Measurements from ENCODE around the gene DCBLD1.
"Not testable (repeated sequence)": the region's sequence is repeated elsewhere in the genome, so short reads cannot be mapped to it uniquely, and the experiment has no call there.

Gene DCBLD1

DNA sequence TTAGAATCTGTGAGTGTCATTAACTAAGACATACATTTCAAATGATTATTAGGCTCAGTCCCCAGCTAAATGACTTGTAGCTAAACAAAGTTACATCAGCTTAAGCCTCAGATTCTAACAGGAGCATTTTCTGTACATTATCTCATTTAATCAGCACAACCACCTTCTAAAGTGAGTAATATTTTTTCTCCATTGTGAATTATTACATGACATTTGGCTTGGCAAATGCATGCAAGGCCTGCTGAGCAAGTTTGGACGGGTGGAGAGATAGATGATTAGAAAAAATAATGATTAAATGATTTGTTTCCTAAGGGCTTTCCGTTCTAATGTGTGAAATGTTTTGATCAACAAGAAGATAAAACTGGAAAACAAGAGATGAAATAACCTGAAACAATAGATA, 20.7 kb downstream of the DCBLD1 start:
- no peak for ATAC-seq

DNA sequence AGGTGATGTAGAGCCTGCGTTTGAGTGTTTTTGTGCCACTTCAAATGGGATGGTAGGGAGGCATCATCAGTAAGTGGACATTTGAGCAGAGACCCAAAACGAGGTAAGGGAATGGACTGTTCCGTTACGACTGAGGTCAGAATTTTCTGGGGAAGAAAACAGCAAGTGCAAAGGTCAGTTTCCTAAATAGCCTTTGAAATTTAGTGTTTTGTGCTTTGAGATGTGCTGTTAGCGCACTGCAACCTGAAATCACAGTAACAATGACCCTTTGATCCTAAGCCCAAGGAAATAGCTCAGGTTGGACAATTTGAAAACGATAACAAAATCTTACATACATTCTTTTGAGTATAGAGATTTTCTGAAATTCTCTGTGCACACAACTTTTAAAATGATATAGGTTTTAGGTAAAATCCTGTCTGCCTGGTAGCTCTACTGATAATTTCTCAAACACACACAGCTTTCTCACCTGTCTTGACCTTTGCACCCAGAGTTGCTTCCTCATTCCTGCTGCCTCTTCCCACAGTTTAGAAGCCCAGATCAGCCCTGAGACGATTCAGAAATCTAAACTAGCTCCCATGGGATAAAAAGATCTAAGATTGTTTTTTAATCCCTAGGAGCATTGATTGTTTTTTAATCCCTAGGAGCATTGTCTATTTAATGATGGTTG, 22.1 kb downstream of the DCBLD1 start:
- ATAC-seq, result no peak

DNA sequence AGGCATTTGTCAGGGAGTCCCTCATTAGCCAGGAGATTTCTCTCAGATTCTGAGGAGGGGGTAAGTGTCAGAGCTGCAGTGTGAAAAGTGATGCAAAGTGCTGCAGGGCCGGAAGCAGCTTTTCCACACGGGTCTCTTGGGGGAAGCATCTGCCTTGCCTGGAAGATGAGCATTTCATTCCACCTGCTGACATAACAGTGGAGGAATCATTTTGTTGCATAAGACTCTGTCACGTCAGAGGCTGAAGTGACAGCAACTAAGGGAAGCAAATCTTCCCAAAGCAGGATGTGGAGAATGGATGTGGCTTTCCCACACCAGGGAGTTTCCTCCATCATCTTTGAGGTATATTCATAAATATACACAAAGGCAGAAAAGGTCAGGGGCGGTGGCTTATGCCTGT, 22.8 kb downstream of the DCBLD1 start:
- ATAC-seq, result no peak

DNA sequence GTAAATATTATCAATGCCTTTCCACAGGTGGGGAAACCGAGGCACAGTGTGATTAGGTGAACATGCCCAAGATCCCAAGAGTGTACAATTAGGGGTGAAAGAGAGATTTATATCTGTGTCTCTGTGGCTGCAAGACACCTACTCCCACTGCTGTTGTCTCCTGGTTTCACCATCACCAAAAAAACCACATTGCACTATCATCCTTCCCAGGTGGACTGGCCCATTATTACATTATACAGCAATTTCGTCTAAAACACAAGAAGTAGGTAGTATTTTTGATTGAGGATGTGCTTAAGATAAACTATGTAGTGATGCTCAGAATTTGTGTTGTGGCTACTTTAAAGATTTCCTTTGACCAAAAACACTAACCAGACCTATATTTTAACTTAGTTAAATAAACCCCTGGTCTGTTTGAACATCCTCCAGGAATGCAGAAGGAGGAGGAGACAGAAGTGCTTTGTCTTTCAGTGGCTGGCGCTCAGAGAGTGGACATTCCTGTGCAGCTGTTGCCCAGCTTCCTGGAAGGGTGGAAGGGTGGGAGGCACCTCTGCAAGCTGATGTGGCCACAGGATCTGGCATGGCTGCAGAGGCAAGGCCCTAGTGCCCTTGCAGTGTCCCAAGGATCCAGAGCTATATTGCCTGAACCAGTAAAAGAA, 23.8 kb downstream of the DCBLD1 start:
- ATAC-seq, result no peak

DNA sequence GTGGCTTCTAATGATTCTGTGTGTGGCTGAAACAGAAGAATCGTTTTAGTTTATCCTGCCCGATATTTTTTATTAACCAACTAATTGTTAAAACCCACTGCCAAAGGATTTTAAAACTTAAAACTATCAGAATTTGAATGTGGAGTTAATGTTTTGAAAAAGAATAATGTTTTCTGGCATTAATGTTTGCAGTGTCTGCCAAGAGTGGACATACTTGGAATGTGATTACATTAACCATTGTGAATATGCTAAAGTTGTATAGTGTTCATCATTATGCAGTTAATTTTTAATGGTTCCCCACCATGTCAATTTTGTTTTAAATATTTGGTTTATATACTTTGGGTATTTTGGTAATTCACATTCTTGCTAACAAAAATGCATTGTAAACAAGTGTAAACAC, 24.4 kb downstream of the DCBLD1 start:
- no peak for ATAC-seq

DNA sequence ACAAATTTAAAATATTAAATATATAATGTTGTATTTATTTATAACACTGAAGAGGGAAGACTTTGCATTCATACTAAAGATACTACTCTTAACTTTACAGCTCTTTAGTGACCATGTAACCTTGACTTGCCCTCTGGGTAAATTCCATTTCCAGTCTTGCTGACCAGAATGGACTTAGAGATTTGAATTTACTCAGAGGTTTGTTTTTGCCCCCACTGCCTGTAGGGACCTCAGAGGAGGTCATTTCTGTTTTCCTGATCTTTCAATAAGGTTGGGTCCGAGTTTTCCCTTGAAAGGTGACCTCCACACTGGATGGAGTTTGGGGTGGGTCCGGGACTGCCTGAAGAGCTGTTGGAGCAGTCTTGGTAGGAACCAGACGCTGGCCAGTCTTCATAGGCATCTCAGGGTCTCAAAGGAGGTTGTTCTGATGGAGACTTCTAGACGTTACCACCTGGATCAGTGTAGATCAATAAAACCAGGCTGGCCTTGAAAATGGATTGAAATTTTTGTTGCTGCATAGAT, 26.0 kb downstream of the DCBLD1 start:
- no peak for ATAC-seq

DNA sequence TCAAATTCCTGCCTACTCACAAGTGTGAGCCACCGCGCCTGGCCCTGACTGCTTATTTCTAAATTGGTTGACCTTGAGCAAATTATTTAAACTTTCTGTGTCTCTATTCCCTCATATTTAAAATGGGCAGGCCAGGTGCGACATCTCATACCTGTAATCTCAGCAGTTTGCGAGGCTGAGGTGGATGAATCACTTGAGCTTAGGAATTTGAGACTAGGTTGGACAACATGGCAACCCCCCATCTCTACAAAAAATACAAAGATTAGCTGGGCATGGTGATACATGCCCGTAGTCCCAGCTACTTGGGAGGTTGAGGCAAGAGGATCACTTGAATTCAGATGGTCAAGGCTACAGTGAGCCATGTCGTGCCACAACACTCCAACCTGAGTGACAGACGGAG, 26.5 kb downstream of the DCBLD1 start:
- no peak for ATAC-seq

DNA sequence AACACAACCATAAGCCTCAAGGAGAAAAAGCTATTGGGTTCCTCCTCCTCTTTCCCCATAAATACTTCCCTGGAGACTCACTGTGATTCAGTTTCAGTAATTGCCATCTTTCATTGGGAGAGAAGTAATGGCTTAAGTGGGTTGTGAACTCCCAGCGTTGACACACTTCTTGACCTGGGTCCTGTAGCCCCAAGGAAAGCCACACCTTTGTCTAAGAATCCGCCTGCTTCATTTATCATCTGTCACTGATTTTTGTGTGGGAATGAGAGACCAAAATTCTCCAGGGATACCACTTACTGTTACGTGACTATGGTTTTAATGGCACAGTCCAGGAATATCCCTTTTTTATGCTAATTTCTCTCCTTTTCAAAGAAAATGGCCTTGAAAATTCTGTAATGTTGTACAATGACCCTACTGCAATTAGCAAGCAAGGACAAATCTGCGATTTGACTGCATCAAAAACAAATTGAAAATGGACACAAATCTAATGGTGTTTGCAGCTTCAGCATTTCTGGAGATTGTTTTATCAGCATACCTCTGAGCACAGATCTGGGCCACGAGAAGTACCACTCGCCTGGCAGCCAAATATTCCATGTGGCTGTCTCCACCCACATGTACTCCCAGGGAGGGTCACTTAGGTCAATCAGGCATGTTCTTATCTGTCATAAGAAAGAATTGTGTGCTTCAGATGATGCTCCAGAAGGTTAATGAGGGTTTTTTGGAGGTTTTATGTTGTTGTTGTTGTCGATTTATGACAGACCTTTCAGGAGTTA, 29.8 kb downstream of the DCBLD1 start:
- ATAC-seq, result no peak

DNA sequence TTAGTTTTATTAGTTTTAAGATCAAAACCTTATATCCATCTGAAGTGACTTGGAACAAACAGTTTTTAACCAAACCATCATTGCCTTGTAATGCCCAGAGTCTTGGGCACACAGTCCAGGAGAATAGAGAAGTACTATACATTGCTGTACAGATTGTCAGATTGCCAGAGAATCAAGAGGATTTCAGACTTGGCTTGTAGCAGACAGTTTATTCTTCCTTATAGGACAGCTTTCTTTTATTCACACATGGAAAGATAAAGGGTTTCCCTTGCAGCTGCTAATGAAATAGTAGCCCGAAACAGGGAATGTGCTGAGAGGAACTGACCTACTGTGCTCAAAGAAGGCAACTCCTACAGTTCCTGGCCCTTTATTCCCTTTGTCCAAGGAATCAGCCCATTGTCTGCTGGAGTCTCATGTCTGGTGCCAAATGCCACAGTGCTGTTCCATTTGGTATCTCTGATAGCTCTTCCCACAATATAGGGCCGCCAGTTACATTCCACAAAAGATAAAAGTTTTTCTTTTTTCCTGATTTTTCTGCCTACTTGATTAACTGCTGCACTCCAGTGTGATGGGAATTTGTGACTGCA, 30.6 kb downstream of the DCBLD1 start:
- no peak for ATAC-seq

DNA sequence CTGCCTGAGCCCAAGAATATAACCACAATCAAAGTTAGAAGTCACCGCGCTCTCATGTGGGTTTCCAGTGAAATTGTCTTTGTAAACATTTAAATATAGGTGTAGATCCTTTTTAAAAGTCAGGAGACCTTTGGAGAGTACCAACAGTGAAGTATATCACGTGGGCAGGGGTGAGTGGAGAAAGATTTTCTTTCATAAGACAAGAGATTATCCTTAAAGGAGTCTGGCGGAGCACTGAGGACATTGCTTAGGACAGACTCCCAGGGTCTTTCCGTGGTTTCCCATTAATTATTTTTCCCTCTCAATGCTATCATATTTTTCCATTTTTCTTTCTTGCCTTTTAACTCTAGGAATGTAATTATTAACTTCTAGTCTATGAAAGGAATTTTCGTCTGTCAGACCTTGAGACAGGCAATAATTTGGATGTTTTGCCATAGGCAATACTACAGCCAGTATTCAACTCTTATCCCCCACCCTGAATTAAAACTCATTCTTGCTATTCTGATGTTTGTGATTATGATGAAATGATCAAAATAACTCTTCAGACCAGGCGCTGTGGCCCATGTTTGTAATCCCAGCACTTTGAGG, 31.4 kb downstream of the DCBLD1 start:
- no peak for ATAC-seq

DNA sequence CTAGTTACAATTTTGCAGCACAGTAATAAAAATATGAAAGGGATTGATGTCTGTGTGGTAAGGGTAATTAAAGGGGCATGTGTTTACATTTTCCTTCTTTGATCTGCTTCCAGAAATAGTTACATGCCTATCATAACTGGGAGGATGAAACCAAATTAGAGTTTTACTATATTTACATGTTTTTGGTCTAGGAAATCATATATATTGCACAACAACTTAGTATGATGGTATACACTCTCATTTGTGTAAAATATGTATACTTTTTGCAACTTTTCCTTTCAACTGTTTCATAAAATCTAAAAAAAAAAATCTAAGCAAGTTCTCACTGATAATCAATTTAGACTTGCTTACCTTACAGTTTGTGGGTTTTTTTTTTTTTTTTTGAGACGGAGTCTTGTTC, 32.2 kb downstream of the DCBLD1 start:
- ATAC-seq, result no peak

DNA sequence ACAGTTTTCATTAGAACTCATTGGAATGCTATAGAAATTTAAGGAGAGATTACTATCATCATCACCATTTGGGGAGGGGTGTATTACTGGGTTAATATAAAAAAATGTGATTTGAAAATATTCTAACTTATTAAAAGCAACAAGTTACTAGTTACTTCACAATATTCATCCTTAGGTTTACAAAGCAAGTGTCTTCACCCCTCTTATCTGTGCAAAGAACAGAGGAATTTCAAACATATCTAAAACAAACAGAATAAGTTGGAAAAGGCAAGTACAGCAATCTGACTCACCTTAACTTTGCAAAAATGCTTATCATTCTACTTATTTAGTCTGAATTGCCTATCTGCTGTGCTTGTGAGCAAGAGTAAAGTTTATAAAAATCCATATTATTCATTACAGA, 32.9 kb downstream of the DCBLD1 start:
- ATAC-seq, result no peak

DNA sequence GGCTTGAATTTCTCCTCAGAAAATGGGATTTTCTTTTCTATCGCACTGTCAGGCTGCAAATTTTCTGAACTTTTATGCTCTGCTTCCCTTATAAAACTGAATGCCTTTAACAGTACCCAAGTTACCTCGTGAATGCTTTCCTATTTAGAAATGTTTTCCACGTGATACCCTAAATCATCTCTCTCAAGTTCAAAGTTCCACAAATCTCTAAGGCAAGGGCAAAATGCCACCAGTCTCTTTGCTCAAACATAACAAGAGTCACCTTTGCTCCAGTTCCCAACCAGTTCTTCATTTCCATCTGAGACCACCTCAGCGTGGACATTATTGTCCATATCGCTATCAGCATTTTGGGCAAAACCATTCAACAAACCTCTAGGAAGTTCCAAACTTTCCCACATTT, 35.5 kb downstream of the DCBLD1 start:
- not testable (repeated sequence) for ATAC-seq

DNA sequence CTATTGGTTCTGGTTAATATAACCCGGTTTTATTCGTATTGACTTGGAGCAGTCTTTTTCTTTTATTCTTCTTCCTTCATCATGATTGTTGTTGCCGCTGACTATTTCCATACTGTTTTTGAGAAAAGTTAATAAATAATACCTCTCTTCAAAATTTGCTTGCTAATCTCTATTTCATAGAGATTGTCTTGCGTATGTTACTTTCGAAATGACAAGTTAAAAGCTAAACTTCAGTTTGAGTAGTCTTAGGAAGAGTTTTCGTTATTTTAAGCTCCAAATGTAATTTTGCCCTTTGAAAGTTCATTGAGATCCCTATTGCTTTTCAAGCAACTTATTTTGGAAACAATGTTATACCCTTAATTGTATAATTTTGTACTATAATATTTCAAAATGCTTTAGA, 36.4 kb downstream of the DCBLD1 start:
- ATAC-seq, result no peak

DNA sequence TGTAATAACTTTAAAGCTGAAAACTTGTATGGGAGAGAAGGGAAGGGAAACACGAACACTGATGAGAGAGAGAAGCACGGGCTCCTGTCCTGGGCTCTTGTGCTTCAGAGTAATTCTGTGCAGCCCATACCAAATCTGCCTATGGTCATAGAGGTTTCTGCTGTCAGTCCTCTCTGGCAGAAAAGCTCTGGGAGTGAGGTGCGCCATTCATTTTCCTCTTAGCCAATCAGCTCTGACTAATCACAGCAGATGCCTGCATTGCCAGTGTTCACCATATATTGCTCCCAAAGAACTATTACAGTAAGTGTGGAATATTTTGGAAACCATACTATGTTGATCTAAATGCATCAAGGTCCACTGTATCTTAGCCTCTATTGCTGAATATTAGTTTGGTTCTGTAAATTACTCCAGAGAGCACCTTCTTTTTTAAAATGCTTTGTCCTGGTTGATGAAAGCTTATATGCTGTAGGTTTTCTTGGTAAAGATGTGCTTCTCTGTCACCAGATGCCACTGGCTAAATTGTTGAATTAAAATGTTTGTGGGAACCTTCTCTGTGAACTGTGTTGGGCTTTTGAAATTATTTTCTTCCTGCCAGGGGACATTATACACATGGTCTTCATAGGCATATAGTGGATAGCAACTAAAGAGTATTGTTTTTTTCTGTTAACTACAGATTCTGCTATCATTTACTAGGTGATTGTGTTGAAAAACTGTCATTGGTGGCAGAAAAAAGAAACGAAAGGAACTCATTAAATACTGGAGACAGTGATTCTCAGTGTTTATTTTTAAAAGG, 38.3 kb downstream of the DCBLD1 start:
- no peak for ATAC-seq

DNA sequence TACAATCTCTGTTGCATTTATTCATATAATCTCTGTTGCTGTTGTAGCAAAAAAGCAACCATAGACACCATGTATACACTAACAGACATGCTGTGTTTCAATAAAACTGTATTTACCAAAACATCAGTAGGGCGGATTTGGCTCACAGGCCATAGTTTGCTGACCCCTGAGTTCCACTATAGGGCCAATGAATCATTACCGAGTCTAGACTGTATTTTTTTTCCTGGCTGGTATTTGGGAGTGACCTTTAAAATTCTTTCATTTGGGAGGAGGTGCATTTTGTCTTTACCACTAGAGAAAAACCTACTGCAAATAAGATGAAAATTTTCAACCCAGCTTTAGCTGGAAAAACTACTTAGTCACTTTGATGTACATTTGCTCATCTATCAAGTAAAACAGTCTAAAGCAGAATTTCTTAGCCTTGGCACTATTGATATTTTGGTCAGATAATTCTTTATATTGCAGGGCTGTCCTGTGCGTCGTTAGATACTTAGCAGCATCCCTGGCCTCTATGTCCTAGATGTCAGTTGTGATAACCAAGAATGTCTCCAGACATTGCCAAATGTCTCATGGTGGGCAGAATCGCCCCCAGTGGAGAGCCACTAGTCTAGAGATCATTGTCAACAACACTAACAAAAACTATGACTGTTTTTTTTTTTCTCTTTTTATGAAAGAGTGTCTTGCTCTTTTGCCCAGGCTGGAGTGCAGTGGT, 39.5 kb downstream of the DCBLD1 start:
- no peak for ATAC-seq

DNA sequence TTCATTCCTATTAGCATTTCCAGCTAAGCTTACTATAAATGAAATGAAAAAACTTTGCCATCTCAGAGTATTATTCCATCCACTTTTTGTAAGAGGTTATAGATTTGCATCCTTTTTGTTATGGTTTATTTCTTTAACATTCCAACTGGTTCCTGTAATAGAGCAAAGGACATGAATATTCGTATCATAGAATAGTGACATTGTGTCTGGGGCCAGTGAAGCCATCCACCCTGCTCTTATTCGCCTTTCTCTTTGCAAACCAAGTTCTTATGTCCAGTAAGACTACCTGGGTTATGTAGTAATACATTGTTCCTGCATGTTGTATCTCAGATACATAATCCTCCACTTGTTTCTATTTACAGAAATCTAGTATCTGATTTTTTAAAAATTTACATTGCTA, 43.1 kb downstream of the DCBLD1 start:
- ATAC-seq, result no peak

DNA sequence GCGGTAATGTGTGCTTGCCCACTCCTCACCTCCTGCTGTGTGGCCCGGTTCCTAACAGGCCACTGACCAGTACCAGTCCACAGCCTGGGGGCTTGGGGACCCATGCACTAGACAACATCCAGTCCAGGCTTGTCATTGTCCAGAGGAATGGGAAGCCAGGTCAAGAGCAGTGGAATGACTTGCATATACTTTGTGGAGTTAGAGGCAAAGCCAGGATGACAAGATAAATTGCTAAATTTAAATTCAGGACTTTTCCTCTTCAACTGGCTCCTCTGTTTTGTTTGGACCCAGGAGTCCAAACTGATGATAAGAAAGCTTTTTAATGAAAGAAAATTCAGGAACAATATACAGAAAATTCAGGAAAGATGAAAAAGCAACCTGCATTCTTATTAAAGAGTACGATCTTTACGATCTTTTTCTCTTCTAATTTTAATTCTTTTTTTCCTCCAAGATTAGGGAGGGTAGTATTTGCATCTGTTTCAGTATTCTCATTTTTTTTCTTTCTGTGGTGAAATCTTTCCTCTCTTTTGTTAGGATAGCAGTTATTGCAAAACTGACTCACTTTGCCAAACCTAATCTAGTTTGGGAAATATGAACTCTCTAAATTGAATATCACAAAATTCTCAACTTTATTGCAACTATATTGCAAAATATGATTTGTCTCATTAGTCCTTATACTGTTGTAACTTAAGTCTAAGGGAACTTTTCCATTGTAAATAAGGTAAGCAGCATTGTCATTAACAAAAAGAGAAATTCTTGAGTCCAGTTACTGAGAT, 48.2 kb downstream of the DCBLD1 start:
- no peak for ATAC-seq

DNA sequence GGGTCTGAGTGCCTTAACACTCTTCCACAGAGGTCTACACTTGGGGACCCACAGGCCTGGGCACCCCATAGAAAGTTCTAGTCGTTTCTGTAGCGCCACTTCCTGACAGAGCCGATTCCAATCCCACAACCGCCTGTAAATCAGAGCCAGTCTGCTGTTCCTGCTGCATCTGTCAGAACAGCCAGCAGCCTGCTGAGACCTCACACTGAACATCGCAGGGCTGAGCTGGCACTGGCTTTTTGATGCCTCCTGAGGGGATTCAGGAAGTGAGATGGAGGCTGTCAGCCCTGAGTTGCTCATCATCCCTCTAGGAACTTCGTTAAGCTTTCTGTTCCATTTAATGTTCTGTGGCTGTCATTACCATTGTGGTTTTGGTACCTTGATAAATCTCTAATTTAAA, 48.9 kb downstream of the DCBLD1 start:
- ATAC-seq, result no peak

DNA sequence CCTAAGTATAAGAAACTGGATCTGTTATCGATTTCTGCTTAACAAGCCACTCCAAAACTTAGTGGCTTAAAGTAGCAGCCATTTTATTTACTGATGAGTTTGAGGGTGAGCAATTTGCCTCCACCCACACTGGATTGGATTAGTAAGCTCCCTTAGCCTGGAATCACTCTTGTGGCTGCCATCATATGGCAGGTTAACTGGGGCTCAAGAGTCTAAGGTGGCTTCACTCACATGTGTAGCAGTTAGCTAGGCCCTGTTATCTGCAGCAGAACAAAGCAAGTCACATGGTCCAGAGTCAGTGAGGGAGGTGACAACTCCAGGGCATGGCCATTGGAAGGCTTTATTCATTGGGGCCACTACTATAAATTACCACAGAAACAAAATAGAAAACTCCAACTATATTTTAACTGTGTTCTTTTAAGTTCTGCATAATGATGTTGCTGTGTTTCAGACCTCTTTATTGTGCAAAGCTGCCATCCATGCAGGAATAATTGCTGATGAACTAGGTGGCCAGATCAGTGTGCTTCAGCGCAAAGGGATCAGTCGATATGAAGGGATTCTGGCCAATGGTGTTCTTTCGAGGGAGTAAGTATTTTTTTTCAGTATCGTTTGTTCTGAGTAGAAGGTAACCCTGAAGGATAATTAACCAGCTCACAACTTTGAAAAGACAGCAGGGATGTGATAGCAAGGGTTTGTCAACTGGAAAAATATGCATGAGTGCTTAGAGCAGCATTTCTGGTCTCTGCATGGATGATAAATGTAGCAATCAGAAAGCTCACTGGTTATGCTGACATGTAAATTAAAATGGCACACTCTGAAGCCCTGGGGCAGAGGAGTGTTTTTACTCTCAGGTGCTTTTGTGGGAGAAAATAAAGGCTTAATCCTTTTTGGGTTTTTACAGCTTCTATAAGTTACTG, 49.6 kb downstream of the DCBLD1 start:
- ATAC-seq, result no peak
